GM18909 (cell line): ENCODE measurements around the gene ZC3H12C.
"Not testable (repeated sequence)": the region's sequence is repeated elsewhere in the genome, so short reads cannot be mapped to it uniquely, and the experiment has no call there.

Source experiments
- ATAC-seq: cut with Tn5 transposase; IDR thresholded peaks from one replicate; pipeline ENCODE4 v1.9.1; 2021; ENCODE audit warnings: mild to moderate bottlenecking; ENCODE audit not compliant: unreplicated experiment, poor library complexity

ZC3H12C gene

DNA sequence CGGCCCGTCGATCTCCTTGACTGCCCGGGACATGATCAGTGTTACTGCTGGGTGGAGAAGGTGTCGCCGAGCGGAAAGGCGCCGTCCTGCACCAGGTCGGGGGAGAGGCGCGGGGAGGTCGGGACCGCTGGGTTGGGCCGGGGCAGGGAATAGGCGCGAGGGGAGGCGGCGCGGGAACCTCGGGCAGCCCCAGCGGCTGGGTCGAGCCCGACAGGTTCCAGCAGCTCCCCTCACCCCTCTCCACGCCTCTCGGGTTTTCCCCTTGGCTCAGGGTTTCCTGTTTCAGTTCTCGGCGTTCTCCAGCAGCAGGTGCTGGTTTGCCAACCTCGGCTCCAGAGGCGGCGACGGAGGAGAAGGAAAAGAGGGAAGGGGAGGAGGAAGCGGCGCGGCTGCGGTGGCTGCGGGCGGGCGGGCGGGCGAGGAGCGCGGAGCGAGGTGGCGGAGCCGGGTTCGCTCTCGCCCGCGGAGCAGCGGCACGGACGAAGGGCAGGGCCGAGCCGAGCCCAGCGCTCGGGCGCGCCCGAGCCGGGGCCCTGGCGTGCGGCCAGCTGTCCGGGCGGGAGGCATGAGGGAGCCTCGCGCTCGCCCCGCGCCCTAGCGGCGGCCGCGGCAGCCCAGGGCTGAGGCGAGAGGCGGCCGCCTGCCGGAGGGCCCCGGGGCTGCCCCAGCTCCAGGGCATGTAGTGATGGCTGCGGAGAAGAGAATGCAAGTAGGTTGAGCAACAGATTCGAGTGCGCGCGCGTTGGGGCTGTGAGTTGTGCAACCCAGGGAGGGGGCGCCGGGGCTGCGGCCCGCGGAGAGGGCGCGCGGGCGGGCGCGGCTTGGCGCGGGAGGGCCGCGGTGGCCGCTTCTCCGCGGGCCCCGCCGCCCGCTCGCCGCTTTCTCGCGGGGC, at the start of gene ZC3H12C:
Gene ZC3H12C, plus strand, starts transcription at position 878 of the 892 bp plus-strand sequence. CDS start 20 bp downstream, outside the sequence.
- peak; percentile 68 for ATAC-seq

DNA sequence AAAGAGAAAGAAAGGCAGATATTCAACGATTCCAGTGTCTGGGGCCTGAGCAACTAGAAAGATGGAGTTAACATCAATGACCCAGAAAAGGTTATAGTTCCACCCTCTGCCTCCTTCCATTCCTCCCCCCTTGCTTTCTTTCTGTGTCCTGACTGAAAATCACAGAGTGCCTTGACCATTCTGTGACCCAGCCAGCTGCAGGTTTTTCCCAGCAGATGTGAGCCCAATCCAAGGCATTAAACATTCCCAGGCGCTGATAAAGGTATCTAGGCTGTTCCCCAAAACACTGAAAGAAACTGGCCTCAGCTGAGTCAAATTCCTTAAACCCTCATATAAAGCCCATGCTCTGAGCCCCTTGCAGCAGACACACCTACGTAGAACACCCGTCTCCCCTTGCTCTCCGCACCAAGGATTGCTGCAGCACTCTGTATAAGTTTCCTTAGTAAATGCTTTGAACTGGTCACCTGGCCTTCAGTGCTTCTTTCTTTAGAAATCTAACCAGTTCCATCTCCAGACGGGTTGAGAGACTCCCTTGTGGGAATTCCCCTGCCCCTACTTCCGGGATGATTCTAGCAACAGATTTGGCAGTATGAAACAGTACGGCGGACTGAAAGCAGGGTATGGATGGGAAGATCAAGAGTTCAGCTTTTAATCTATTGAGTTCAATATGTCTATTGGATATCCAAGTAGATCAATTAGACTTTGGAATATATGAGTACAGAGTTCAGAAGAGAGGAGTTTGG, 48.8 kb upstream of the ZC3H12C start:
- no peak for ATAC-seq

DNA sequence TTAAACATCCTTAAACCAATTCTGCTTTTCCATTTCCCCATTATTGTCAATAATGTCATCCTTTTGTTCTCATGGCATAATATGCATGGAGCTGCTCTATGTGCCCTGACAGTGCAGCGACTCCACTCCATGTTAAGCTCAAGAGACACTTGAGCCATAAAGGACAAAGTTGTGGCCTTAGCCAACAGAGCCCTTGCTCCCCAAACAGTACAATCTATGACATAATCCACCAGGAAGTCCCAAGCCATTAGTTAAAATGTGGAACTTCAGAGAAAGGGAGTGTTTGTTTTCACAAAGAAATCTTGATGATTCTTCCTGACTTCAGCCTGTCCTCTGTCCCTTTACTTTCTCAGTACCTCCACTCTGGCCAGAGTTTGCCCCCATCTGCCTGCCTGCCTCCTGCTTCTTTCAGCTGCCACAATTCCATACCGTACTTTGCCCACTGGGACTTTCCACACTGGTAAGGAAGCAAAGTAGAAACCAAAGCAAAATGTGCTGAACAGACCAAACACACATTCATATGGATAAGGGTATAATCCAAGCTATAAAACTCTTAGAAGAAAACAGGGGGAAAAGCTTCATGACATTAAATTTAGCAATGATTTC, 46.3 kb upstream of the ZC3H12C start:
- ATAC-seq, result no peak

DNA sequence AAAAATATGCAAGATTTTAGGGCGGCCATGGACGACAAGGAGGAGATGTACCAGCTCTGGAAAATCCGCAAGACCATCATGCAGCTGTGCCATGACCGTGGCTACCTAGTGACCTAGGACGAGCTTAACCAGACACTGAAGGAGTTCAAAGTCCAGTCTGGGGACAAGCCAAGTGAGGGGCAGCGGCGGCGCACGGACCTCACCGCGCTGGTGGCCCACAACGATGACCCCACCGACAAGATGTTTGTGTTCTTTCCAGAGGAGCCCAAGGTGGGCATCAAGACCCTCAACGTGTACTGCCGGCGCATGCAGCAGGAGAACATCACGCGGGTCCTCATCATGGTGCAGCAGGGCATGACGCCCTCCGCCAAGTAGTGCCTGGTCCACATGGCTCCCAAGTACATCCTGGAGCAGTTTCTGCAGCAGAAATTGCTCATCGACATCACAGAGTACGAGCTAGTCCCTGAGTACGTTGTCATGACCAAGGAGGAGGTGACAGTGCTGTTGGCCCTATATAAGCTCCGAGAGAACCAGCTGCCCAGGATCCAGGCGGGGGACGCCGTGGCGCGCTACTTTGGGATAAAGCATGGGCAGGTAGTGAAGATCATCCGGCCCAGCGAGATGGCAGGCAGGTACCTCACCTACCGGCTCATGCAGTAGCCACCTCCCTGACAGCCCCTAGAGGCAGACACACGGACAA, 43.5 kb upstream of the ZC3H12C start:
- ATAC-seq, result no peak

DNA sequence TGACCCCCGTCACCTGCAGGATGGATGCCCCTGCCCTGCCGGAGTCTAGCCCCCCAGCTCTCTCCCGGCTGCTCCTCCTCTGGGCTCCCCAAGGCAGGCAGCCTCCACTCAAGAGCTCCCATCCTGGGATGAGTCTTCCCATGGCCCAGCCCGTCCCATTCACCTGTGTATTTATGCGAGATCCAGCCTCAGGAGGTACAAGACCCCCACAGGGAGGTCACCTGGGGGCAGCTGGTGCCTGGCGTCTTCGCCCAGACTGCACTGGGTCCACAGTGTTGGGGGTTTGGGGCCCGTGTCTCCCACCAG, 43.0 kb upstream of the ZC3H12C start:
- ATAC-seq, result no peak

DNA sequence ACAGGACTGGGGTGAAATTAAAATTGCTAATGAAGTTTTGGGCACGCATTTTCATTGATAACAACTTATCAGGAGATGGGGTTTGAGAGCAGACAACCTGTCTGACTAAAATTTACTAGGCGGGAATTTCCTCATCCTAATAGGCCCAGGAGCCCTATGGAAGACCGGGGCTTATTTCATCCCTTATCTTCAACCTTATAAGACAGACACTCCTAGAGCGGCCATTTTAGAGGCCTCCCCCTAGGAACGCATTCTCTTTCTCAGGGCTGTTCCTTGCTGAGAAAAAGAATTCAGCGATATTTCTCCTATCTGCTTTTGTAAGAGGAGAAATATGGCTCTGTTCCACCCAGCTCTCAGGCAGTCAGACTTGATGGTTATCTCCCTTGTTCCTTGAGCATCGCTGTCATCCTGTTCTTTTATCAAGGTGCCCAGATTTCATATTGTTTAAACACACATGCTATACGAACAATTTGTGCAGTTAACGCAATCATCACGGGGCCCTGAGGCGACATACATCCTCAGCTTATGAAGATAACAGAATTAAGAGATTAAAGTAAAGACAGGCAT, 39.3 kb upstream of the ZC3H12C start:
- ATAC-seq, result no peak

DNA sequence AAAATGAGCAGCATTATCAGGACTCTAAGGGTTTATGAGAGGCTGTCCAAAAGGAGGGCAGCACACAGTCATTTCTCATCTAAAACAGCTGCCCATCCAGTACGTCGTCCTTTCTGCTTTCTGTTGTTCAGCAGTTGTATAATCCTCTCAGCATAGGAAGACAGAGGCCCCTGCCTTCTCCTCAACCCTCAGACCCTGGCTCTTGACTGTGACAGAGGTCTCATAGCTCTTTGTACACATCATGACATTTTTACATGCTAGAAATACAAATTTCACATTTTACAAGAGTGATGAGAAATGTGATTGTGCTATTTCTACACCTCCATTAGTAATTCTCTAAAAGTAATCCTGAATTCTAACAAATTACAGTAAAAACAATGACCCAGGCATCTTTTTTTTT, 36.2 kb upstream of the ZC3H12C start:
- ATAC-seq, result no peak

DNA sequence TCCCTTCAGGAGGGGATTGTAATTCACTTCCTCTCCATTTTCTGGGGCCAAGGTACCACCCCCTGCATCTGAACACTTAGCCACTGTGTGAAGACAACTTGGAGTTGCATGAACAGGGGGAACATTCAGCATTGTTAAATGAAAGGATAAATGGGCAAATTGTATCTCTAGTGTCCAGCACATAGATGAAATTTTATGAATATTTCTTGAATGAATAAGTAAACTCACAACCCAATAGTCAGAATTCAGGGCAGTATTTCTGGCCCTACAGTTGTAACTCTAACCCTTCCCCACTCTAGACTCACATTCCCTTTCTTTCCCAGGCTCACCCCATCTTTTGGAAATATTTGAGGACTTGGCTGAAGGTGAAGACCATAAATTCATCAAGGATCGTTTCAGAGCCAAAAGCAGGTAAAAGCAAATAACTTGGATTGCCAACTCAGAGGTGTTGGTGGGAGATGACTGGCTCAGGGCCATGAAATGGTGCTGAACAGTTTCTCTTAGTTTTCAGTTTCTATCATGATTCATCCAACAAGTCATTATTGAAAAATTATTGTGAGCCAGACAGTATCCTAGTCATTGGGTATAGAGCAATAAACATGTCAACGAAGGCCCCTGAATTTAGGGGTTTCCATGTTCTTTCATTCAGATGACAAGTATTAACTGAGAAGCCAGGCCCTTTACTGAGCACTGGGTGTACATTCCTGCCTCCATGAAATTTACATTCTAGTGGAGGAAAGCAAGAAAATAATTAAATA, 33.3 kb upstream of the ZC3H12C start:
- ATAC-seq, result no peak

DNA sequence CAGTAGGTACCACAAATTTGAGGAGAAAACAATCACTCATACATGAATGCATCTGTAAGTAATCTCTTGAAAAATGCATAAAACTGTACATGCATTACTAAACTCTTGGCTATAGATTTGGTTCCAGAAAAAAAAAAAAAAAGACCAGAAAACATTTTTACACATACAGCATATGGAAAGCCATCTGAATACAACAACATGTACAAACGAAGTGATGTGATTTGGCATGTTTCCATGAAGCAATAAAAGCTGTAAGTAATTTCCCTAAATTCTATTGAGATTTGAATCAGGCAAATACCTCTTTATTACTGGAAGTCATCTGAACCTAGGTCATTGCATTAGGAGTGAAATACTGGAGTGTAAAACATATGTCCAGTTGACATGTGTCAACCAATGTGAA, 31.9 kb upstream of the ZC3H12C start:
- no peak for ATAC-seq

DNA sequence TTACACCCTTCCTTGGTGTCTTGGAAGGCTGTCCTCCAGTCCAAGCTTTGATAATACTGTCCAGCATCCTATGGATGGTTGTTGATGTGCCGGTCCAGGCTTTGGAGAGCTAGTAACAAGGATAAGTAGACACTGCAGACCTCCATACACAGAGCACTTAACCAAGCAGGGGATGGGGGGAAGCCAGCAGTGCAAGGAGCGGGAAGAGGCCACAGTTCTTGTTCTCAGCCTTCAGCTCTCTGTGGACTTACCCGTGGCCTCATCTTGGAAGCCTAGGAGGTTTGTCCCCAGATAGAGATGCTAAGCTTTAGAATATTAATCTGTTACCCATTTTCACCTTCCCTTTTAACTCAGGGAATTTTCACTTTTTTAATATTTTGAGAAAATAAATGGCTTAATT, 30.9 kb upstream of the ZC3H12C start:
- no peak for ATAC-seq

DNA sequence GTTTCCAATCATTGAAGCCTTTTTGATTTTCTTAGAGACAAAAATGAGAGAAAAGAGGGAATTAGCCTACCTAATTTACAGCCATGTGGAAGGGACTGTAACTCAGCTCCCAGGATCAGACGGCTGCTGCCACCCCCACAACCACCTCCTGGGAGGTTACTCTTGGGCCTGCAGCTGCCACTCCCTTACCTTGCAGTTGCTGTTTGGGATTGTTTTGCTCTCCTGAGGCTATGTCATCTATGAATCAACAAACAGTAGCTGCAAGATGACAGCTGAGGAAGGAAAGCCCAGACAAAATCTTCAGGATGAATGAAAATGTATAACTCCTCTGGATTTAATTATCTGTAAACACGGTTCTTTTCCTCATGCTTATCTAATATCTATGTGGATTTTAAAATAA, 28.0 kb upstream of the ZC3H12C start:
- no peak for ATAC-seq

DNA sequence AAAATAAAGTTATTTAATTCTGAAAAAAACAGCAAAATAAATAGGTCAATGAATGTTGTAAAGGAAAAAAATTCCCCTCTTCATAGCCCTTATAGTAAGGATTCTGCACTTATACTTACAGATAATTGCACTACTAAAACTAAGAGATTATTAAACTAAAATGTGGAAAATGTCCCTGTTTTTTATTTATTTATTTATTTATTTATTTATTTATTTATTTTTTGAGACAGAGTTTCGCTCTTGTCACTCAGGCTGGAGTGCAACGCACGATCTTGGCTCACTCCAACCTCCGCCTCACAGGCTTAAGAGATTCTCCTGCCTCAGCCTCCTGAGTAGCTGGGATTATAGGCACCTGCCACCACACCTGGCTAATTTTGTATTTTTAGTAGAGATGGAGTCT, 25.2 kb upstream of the ZC3H12C start:
- not testable (repeated sequence) for ATAC-seq

DNA sequence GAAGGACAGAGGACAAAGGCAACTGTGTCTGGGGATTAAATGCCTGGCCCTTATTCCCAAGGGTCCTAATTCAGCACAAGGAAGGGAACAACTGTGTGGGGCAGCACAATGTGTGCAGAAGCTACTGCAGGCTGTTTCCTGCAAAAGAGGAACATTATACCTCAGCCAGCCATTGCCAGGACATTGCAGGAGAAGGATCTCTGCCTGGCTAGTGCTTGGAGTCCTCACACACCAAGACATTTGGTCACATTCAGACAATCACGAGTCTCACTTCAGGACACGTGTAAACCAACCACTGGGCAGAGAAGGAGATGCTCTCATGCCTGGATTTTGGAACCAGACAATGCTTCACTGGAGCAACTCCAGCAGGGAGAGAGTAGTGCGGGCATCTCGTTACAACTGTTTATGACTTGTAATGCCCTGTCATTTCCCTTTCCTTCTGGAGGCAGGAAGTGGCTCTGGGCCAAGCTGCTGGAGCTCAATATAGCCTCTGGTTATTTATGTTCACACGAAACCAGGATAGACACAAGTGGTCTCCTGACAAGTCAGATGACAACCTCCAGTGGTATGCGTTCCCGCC, 23.9 kb upstream of the ZC3H12C start:
- no peak for ATAC-seq

DNA sequence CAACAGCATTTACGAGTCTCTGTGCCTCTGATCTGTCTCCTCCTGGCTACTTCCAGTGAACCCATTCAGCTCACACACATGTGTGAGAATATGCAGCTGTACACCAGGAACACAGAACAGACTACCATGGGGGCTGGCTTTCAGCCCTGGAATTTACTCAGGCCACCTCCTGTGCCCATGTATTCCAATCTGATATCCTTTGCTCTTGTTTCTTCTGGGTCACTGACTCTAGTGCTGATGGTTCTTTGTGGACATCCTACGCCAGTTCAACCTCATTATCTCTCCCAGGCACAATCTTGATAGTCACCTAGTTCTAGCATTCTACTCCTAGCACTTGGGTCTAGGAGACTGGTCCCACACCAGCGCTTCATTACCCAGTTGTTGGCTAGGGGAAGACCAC, 23.0 kb upstream of the ZC3H12C start:
- ATAC-seq, result no peak

DNA sequence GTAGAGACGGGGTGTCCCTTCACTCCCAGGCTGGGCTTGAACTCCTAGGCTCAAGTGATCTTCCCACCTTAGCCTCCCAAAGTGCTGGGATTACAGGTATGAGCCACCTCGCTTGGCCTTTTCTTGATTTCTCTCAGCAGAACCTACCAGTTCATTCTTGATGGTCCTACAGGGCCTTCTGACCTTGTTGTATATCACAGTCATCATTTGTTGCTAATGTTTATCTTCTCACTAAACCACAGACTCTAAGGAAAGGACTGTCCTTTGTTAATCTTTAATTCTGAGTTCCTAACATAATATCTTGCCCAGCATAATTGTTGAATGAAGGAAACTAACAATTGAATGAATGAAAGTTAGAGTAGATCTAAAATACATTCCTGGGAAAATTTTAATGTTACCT, 22.0 kb upstream of the ZC3H12C start:
- peak; percentile 70 for ATAC-seq

DNA sequence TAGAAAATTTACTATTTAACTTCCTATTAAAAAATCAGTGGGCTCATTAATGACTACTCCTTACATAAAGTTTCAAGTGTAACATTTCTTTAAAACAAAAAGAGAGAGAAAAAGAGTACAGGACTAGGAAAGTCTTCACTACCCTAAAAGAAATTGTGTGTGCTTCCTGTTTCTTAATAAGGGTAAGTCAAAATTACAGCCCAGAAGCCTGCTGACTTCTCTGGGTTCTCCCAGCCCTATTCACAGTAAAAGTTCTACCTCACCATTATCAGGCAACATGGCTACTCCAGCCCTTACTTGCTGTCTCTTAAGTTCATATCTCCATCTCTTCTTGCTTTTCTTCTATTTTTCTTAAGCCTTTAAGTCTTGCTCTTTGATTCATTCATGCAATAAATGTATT, 20.3 kb upstream of the ZC3H12C start:
- no peak for ATAC-seq

DNA sequence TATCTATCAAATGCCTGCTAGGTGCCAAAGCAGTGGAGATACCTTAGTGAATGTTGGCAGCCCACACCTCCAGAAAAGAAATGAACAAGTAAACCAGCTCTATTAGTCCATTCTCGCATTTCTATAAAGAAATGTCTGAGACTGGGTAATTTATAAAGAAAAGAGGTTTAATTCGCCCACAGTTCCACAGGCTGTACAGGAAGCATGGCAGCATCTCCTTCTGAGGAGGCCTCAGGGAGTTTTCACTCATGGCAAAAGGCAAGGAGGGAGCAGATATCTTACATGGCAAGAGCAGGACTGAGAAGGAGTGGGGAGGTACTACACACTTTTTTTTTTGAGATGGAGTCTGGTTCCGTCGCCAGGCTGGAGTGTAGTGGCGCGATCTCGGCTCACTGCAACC, 18.7 kb upstream of the ZC3H12C start:
- ATAC-seq, result no peak

DNA sequence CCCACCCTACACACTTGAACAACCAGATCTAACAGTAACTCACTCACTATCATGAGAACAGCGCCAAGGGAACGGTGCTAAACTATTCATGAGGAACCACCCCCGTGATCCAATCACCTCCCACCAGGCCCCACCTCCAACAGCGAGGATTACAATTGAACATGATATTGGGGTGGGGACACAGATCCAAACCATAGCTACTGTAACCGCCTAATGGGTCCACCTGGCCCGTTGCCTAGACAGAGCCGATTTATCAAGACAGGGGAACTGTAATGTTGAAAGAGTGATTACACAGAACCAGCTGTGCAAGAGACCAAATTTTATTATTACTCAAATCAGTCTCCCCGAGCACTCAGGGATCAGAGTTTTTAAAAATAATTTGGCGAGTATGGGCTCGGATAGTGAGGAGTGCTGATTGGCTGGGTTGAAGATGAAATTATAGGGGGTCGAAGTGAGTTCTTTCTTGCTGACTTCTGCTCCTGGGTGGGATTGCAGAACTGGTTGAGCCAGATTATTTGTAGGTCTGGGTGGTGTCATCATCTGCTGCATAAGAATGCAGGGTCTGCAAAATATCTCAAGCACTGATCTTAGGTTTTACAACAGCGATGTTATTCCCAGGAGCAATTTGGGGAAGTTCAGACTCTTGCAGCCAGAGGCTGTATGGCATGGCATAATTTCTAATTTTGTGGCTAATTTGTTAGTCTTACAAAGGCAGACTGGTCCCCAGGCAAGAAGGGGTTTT, 17.9 kb upstream of the ZC3H12C start:
- no peak for ATAC-seq

DNA sequence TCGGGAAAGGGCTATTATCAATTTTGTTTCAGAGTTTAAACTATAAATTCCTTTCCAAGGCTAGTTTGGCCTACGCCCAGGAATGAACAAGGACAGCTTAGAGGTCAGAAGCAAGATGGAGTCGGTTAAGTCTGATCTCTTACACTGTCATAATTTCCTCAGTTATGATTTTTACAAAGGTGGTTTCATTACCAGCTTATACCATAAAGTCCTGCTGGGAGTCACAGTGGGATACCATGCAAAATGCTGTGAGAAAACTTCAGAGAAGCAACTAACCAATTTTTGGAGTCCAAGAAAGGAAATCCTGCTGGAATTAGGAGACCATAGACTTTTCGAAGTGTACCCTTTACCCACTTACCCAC, 17.4 kb upstream of the ZC3H12C start:
- no peak for ATAC-seq
